Measurements from ENCODE around the gene SLC35A5.

- TF ChIP-seq CTCF (conservative IDR thresholded peaks at IDR 0.05; ENCODE audit: low read depth, low read length) (no peak), EZH2 (IDR thresholded peaks at IDR 0.05; ENCODE audit: borderline replicate concordance, low read depth, low read length, poor library complexity, severe bottlenecking) (no peak)
These were observed 57.5 kb downstream of the SLC35A5 start for GRCh38 chr3:112619295-112619694.
